Mucosa of descending colon (tissue), 3 donors: ENCODE measurements around the gene LRP6. TPM values are rescaled to one million over a fixed set of nuclear protein-coding genes. Genes with fewer than 3 reads are reported as not detected.
"Not testable (repeated sequence)": the region's sequence is repeated elsewhere in the genome, so short reads cannot be mapped to it uniquely, and the experiment has no call there.

Experiments
- ATAC-seq: fragments of 200-7000 bp; cut with Tn5 transposase; one replicate; pipeline ENCODE4 v1.9.1; 2020; ENCODE audit warnings: mild to moderate bottlenecking, moderate library complexity
- DNase-seq, 3 donors: peaks; one replicate each; pipeline ENCODE4 v3.0.0-alpha.2; 2020
- H3K36me3 ChIP-seq: fragments of 200-600 bp; one replicate; pipeline ENCODE4 v1.8.0; 2021; ENCODE audit warnings: low read depth, mild to moderate bottlenecking
- H3K4me1 ChIP-seq: fragments of 200-600 bp; one replicate; pipeline ENCODE4 v1.8.0; 2021; ENCODE audit warnings: low read depth, mild to moderate bottlenecking
- H3K4me3 ChIP-seq: fragments of 200-600 bp; one replicate; pipeline ENCODE4 v1.8.0; 2021; ENCODE audit warnings: mild to moderate bottlenecking
- H3K9me3 ChIP-seq: fragments of 200-600 bp; one replicate; pipeline ENCODE4 v1.8.0; 2021; ENCODE audit warnings: mild to moderate bottlenecking
- intact Hi-C, 2 donors: fragments of 100-400 bp; cut with DNase I in 1 of 2; cut with micrococcal nuclease in 1 of 2; formaldehyde crosslinking; loops; one replicate each; pipeline versions ENCODE4 v1.11.0 to v1.11.1; 2022; cut with DNase I, micrococcal nuclease
- total RNA-seq, 3 donors: library from RNA; stranded (reverse); fragmentation: NEBNext Ultra II Directional in 2 of 3; extraction: Animal tissue kit (Norgen Biotek cat#: 25700) in 2 of 3; gene quantifications; one replicate each; pipeline versions ENCODE4 v1.2.1 to v1.2.4, GENCODE V29; 2021 to 2023
- TF ChIP-seq, protein P1 (sequence below): fragments of 200-600 bp; IDR thresholded peaks from one replicate; pipeline ENCODE4 v1.8.0; 2022; ENCODE audit warnings: antibody characterized with exemption, mild to moderate bottlenecking
- donor health status: DM: no; HTN: no; CAD: no; lungs with moderate emphysema.
- donor health status: DM: no; HTN: no; CAD: no.
- donor health status: DM: no; HTN: yes; CAD: no.

LRP6 gene
- total RNA-seq, 3 donors from 2014 or later: 32.2 to 57.2 (median 37.2) TPM

DNA sequence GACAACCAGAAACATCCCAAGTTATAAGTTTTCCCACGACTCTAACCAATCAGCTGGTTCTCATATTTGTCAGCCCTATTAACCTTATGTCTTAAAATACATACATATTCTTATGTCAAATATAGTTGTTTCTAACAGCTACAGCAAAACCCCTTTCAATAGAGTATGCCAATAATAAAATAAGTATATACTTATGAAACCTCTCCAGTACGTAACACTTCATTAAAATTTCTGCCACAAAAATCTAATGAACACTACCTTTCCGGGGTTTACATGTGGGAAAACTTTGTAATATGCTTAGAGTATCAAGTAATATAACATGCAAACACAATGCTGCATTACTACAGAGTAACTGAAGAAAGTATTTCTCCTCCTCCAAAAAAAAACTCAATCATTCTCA, 1.8 kb downstream of the LRP6 start:
- no peak for DNase-seq

DNA sequence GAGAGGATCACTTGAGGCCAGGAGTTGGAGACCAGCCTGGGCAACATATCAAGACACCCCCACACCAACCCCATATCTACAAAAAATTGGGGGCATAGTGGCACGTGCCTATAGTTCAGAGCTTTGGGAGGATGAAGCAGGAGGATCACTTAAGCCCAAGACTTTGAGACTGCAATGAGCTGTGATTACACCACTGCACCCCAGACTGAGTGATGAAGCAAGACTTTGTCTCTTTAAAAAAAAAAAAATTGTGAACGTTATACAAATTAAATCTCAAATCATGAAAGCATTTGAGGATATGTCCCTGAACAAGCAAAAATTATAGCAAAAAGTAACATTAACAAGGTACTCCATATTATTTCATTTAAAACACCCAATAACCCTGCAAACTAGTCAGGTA, 2.9 kb downstream of the LRP6 start:
- TF ChIP-seq, protein P1, sequence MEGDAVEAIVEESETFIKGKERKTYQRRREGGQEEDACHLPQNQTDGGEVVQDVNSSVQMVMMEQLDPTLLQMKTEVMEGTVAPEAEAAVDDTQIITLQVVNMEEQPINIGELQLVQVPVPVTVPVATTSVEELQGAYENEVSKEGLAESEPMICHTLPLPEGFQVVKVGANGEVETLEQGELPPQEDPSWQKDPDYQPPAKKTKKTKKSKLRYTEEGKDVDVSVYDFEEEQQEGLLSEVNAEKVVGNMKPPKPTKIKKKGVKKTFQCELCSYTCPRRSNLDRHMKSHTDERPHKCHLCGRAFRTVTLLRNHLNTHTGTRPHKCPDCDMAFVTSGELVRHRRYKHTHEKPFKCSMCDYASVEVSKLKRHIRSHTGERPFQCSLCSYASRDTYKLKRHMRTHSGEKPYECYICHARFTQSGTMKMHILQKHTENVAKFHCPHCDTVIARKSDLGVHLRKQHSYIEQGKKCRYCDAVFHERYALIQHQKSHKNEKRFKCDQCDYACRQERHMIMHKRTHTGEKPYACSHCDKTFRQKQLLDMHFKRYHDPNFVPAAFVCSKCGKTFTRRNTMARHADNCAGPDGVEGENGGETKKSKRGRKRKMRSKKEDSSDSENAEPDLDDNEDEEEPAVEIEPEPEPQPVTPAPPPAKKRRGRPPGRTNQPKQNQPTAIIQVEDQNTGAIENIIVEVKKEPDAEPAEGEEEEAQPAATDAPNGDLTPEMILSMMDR: no peak
- no peak for DNase-seq
- ATAC-seq: no peak
- no peak overlapping the region for H3K4me3 ChIP-seq
- intact Hi-C loops: no loop called here
- peaks cover 4% of the 10 kb centered on the region for H3K4me1 ChIP-seq
- H3K36me3 ChIP-seq: no peaks in the 10 kb centered on the region
- H3K9me3 ChIP-seq: no peaks in the 10 kb centered on the region

More for the DNA sequence above, 1.8 kb downstream of the LRP6 start:
- intact Hi-C loops: no loop called here
- ATAC-seq: no peak
- TF ChIP-seq, protein P1: no peak
- H3K36me3 ChIP-seq: no peaks in the 10 kb centered on the region
- H3K9me3 ChIP-seq: no peaks in the 10 kb centered on the region
- H3K4me3 ChIP-seq: no peak overlapping the region
- peaks cover 4% of the 10 kb centered on the region for H3K4me1 ChIP-seq

DNA sequence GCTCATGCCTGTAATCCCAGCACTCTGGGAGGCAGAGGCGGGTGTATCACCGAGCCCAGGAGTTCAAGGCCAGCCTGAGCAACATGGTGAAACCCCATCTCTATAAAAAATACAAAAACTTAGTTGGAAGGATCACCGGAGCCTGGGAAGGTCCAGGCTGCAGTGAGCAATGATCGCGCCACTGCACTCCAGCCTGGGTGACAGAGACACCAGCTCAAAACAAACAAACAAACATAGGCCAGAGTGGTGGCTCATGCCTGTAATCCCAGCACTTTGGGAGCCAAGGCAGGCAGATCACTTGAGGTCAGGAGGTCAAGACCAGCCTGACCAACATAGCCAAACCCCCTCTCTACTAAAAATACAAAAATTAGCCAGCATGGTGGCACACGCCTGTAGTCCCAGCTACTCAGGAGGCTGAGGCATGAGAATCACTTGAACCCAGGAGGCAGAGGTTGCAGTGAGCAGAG, 10.5 kb downstream of the LRP6 start:
- H3K4me3 ChIP-seq, H3K36me3 ChIP-seq, intact Hi-C loops, H3K9me3 ChIP-seq, DNase-seq, ATAC-seq, H3K4me1 ChIP-seq: not testable (repeated sequence)

DNA sequence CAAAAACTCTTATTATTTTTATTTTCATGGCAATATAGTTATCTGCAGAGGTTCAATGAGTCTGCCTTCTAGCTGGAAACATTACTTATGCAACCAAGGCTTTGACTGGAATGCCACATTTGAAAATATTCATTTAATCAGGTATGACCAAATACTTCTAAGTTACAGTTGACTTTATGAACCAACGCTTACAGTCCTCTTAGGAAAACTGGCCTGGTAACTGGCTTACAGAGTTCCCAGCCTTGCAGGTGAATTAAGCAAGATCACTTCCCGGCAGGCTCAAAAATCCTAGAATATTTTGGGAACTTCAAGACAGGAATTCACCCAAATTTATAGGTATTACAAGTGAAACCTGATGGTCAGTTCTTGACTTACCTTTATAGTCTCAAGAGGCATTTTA, 12.3 kb downstream of the LRP6 start:
- no peak for DNase-seq
- H3K4me1 ChIP-seq: no peaks in the 10 kb centered on the region
- TF ChIP-seq, protein P1: no peak
- intact Hi-C loops: no loop called here
- H3K9me3 ChIP-seq: no peaks in the 10 kb centered on the region
- no peaks in the 10 kb centered on the region for H3K36me3 ChIP-seq
- H3K4me3 ChIP-seq: no peak overlapping the region
- no peak for ATAC-seq

DNA sequence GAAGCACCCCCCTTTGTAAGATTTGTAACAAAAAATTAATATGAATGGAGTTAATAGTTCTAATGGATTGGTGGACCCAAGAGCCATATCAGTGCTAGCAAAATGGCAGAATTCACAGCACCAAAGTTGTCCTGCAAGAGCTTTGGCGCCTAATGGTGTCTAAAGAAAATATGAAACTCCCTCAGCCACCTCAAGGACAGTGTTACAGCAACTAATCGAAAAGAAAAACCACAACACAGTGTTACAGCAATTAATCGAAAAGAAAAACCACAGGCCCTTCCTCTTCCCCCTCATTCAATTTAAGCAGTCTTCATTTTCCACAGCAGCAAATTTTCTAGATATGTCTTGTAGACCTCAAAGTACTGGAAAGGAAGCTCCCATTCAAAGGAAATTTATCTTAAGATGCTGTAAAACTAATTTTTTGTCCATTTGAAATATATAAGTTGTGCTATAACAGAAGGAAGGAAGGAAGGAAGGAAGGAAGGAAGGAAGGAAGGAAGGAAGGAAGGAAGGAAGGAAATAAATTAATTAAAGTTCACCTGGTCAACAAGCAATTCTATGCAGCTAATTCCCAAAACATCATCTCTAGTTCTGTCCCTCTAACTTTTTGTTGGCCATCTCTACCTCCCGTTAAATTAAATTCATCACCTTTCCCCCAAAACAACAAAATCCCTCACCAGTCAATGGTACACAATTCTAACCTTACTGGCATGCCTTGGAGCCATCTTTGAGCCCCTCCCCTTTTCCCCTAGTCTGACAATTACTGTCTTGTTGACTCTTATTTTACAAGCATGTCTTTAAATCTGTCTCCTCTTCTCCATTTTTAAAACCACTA, 17.4 kb downstream of the LRP6 start:
- Histone ChIP-seq H3K9me3 (no peaks in the 10 kb centered on the region), H3K4me1 (no peaks in the 10 kb centered on the region), H3K36me3 (no peaks in the 10 kb centered on the region), H3K4me3 (no peak overlapping the region)
- intact Hi-C loops: no loop called here
- TF ChIP-seq, protein P1: no peak
- DNase-seq: no peak
- ATAC-seq: no peak

DNA sequence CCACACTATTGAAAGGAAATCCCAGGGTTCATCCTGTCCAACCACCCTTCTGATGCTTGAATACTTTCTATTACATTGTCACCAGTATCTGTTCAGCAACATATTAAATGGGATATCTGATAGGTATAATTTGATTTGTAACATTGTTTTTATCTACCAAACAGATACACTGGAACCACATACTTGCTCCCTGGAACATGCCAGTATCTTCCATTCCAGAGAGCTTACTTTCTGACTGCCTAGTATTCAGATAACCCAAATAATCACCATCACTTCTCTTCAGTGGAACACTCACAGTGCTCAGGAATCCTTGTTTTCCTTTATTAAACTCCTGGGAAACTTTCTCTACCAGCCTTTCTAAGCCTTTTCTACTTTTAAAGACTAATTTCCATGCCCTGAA, 19.3 kb downstream of the LRP6 start:
- DNase-seq (no peak), ATAC-seq (no peak)
- TF ChIP-seq, protein P1: no peak
- no peaks in the 10 kb centered on the region for H3K4me1 ChIP-seq
- H3K4me3 ChIP-seq: no peak overlapping the region
- H3K36me3 ChIP-seq: no peaks in the 10 kb centered on the region
- intact Hi-C loops: no loop called here
- no peaks in the 10 kb centered on the region for H3K9me3 ChIP-seq
